ENCODE results near the gene TTC12.

The TTC12 gene

GRCh38 chr11:113377681-113378412 is 63.5 kb downstream of the TTC12 start:
- no peak for DNase-seq

- DNase-seq: no peak
Measured at GRCh38 chr11:113378692-113379091, 64.3 kb downstream of the TTC12 start.

- no peak for DNase-seq
Measured at GRCh38 chr11:113382121-113382520, 67.7 kb downstream of the TTC12 start.

- DNase-seq: no peak
Measured at GRCh38 chr11:113384551-113384950, 70.2 kb downstream of the TTC12 start.

GRCh38 chr11:113385749-113386148 is 71.4 kb downstream of the TTC12 start:
- no peak for DNase-seq

- DNase-seq: no peak
Measured at GRCh38 chr11:113386866-113387265, 72.5 kb downstream of the TTC12 start.

GRCh38 chr11:113387605-113388211 is 73.3 kb downstream of the TTC12 start, which contains the start of gene ANKK1:
ANKK1 (plus strand) TSS chr11:113387779; CDS start chr11:113387885, 106 bp downstream.
- no peak for DNase-seq

- DNase-seq: no peak
Measured at GRCh38 chr11:113389272-113389671, 74.9 kb downstream of the TTC12 start.

GRCh38 chr11:113392236-113392921 is 78.0 kb downstream of the TTC12 start:
- no peak for DNase-seq

GRCh38 chr11:113393501-113393985 is 79.2 kb downstream of the TTC12 start:
- no peak for DNase-seq

GRCh38 chr11:113394919-113395318 is 80.5 kb downstream of the TTC12 start:
- DNase-seq: no peak

GRCh38 chr11:113395782-113396336 is 81.5 kb downstream of the TTC12 start:
- no peak for DNase-seq

- DNase-seq: no peak
Measured at GRCh38 chr11:113396690-113397089, 82.3 kb downstream of the TTC12 start.

GRCh38 chr11:113397212-113397611 is 82.8 kb downstream of the TTC12 start:
- no peak for DNase-seq

GRCh38 chr11:113397821-113398220 is 83.4 kb downstream of the TTC12 start:
- DNase-seq: no peak

GRCh38 chr11:113398669-113399430 is 84.5 kb downstream of the TTC12 start:
- DNase-seq: no peak

- DNase-seq: no peak
Measured at GRCh38 chr11:113400631-113401230, 86.3 kb downstream of the TTC12 start.

GRCh38 chr11:113401718-113402117 is 87.3 kb downstream of the TTC12 start:
- no peak for DNase-seq

- no peak for DNase-seq
Measured at GRCh38 chr11:113404859-113405430, 90.6 kb downstream of the TTC12 start.

- no peak for DNase-seq
Measured at GRCh38 chr11:113405724-113406478, 91.5 kb downstream of the TTC12 start.

- no peak for DNase-seq
Measured at GRCh38 chr11:113407163-113407562, 92.8 kb downstream of the TTC12 start.
